ENCODE data around the gene TIGD1. TPM values are rescaled to one million over a fixed set of nuclear protein-coding genes. Genes with fewer than 3 reads are reported as not detected.

Gene TIGD1
- total and polyA plus RNA-seq, 3 donors from 2014 or later = 6.8 to 9.4 (median 9.2) TPM

DNA sequence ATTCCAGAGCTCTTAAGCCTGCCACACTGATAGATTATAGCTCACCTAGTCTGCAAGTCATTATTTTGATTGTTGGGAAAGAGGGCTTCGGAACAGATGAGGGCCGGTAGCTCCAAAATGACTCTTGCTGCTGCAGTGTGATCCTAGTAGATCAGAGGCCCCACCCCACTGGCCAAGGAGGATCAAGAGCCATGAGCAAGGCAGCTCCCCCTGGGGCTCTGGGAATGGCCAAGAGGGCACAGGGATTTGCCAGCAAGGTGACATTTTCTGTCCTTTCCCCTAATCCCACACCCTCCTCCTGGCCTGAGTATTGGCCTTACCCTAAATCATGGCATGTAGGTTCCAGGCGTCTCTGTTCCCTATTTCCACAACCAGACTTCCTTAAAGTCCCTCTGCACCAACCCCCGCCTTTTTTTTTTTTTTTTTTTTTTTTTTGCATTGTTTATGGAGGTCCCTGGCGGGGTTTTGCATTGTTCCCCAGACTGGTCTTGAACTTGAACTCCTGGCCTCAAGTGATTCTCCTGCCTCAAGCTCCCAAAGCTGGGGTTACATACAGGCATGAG lies 36.7 kb upstream of the TIGD1 start:
- Histone ChIP-seq H3K9me3 (no peaks in the 10 kb centered on the region), H3K4me1 (no peaks in the 10 kb centered on the region), H3K36me3 (ENCODE audit: low read depth, missing control alignments) (no peaks in the 10 kb centered on the region), H3K27me3 (no peaks in the 10 kb centered on the region), H3K27ac (no peak overlapping the region), H3K4me3 (no peak overlapping the region)
- no peak for DNase-seq
- intact Hi-C loops (cut with DNase I; ENCODE audit: low total_unique reads) = no loop called here
- WGBS, 2 donors = 82 to 92% methylated on average over 5 of the region's 5 CpGs
- TF ChIP-seq, protein P1, sequence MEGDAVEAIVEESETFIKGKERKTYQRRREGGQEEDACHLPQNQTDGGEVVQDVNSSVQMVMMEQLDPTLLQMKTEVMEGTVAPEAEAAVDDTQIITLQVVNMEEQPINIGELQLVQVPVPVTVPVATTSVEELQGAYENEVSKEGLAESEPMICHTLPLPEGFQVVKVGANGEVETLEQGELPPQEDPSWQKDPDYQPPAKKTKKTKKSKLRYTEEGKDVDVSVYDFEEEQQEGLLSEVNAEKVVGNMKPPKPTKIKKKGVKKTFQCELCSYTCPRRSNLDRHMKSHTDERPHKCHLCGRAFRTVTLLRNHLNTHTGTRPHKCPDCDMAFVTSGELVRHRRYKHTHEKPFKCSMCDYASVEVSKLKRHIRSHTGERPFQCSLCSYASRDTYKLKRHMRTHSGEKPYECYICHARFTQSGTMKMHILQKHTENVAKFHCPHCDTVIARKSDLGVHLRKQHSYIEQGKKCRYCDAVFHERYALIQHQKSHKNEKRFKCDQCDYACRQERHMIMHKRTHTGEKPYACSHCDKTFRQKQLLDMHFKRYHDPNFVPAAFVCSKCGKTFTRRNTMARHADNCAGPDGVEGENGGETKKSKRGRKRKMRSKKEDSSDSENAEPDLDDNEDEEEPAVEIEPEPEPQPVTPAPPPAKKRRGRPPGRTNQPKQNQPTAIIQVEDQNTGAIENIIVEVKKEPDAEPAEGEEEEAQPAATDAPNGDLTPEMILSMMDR (IDR thresholded peaks at IDR 0.05) = no peak
- no peak for TF ChIP-seq POLR2A (IDR thresholded peaks at IDR 0.05)

DNA sequence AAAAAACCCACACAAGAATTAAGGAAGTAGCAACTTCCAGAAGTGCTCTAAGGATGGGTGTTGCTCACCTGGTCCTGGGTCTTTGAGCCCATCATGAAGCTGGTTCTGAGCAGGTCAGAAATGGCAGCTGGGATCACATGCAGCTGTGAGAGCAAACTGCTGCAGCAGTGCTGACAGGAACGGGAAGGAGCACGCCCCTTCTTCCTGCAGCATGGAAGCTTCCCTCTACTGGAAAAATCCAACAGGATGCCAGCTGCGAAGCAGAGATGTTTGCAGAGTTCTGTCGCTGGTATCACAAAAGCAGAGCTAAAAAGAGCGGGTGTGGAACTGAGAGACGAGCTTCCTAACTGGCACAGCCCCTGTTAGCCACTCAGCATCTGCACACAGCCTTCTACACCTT lies 33.9 kb upstream of the TIGD1 start:
- Histone ChIP-seq H3K4me1 (no peaks in the 10 kb centered on the region), H3K9me3 (no peaks in the 10 kb centered on the region), H3K27me3 (no peaks in the 10 kb centered on the region), H3K36me3 (ENCODE audit: low read depth, missing control alignments) (no peaks in the 10 kb centered on the region), H3K27ac (no peak overlapping the region), H3K4me3 (no peak overlapping the region)
- DNase-seq = no peak
- TF ChIP-seq, protein P1 (IDR thresholded peaks at IDR 0.05) = no peak
- no peak for TF ChIP-seq POLR2A (IDR thresholded peaks at IDR 0.05)
- intact Hi-C loops (cut with DNase I; ENCODE audit: low total_unique reads) = no loop called here
- 84 to 90% methylated on average over 6 of the region's 6 CpGs for WGBS, 2 donors

GRCh38 chr2:232581725-232582124 lies 31.4 kb upstream of the TIGD1 start:
- TF ChIP-seq, protein P1 (IDR thresholded peaks at IDR 0.05) = no peak
- no peak for TF ChIP-seq POLR2A (IDR thresholded peaks at IDR 0.05)
- Histone ChIP-seq H3K27me3 (no peaks in the 10 kb centered on the region), H3K4me3 (no peak overlapping the region), H3K36me3 (ENCODE audit: low read depth, missing control alignments) (no peaks in the 10 kb centered on the region), H3K4me1 (no peaks in the 10 kb centered on the region), H3K27ac (no peak overlapping the region), H3K9me3 (no peaks in the 10 kb centered on the region)
- intact Hi-C loops (cut with DNase I; ENCODE audit: low total_unique reads) = no loop called here
- DNase-seq = no peak

- Histone ChIP-seq H3K27me3 (no peaks in the 10 kb centered on the region), H3K9me3 (no peaks in the 10 kb centered on the region), H3K4me1 (no peaks in the 10 kb centered on the region), H3K4me3 (no peak overlapping the region), H3K27ac (no peak overlapping the region), H3K36me3 (ENCODE audit: low read depth, missing control alignments) (no peaks in the 10 kb centered on the region)
- intact Hi-C loops (cut with DNase I; ENCODE audit: low total_unique reads) = no loop called here
- DNase-seq = no peak
- TF ChIP-seq, protein P1 (IDR thresholded peaks at IDR 0.05) = no peak
- no peak for TF ChIP-seq POLR2A (IDR thresholded peaks at IDR 0.05)
- WGBS, 2 donors = 94 to 97% methylated on average over 6 of the region's 6 CpGs
Measured at GRCh38 chr2:232580648-232580981, 30.3 kb upstream of the TIGD1 start.

DNA sequence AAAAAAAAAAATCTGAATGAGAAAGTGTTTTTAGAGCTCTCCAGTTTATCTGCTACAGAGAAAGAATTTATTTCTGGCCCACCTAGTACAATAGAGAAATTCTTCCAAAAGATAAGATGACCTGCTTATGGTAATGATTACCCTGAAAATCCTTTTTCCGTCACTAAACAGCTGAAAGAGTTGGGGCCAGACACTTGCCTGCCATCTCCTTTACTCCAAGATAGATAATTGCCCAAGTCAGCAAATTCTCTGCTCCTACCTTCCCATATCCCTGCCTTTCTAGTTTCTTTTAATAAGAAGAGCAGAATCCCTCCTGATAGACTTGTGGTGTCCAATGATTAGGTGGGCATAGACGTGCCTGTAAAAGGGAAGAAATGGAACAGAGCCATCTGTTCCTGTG lies 28.3 kb upstream of the TIGD1 start:
- Histone ChIP-seq H3K27ac (no peak overlapping the region), H3K4me1 (no peaks in the 10 kb centered on the region), H3K27me3 (no peaks in the 10 kb centered on the region), H3K4me3 (no peak overlapping the region), H3K36me3 (ENCODE audit: low read depth, missing control alignments) (no peaks in the 10 kb centered on the region), H3K9me3 (no peaks in the 10 kb centered on the region)
- no peak for DNase-seq
- whole genome bisulfite sequencing, 2 donors = 80 to 84% methylated on average over 2 of the region's 2 CpGs
- intact Hi-C loops (cut with DNase I; ENCODE audit: low total_unique reads) = no loop called here
- no peak for TF ChIP-seq POLR2A (IDR thresholded peaks at IDR 0.05)
- TF ChIP-seq, protein P1 (IDR thresholded peaks at IDR 0.05) = no peak
